ENCODE measurements around the gene CNTROB.

Gene CNTROB

DNA sequence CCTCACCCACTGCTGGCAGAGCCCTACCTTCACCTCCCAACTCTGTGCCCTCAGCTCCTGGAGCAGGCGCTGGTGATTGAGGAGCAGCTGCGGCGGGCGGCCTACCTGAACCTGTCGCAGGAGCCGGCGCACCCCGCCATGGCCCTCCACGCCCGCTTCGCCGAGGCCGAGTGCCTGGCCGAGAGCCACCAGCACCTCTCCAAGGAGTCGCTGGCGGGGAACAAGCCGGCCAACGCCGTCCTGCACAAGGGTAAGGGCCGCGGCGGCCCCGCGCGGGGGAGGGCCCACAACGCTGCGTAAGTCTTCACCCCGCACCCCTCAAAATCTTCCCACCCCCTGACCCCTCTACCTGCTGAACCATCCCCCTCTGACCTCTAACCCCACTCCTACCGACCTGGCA lies 22.9 kb upstream of the CNTROB start:
- no peak for DNase-seq (ENCODE audit: low read depth in 2 of 2)

DNA sequence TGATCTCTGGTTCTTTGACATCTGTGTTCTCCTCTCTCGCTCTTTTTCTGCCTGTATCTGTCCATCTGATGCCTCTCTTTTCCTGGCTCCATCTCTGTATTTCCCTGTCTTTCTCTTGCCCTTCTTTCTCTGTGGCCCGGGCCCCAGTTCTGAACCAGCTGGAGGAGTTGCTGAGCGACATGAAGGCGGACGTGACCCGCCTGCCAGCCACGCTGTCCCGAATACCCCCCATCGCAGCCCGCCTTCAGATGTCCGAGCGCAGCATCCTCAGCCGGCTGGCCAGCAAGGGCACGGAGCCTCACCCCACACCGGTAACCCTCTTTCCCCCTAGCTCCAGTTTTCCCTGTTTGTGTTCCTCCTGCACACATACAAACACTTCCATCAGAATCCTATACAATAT lies 21.7 kb upstream of the CNTROB start:
- DNase-seq (ENCODE audit: low read depth in 2 of 2): no peak

DNA sequence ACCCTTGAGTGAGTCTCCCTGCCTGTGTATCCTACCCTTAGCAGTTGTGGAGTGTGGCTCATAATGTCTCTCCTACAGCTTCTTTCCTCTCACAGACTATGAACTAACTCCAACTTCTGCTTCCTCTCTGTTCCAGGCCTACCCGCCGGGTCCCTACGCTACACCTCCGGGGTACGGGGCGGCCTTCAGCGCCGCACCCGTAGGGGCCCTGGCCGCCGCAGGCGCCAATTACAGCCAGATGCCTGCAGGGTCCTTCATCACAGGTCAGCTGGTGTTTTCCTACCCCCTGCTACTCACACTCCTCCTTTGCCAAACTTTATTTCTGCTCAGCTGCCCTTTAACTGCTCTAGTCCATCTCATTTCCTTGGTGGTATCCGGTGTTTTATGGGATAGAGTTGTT lies 21.3 kb upstream of the CNTROB start:
- no peak for DNase-seq (ENCODE audit: low read depth in 2 of 2)

DNA sequence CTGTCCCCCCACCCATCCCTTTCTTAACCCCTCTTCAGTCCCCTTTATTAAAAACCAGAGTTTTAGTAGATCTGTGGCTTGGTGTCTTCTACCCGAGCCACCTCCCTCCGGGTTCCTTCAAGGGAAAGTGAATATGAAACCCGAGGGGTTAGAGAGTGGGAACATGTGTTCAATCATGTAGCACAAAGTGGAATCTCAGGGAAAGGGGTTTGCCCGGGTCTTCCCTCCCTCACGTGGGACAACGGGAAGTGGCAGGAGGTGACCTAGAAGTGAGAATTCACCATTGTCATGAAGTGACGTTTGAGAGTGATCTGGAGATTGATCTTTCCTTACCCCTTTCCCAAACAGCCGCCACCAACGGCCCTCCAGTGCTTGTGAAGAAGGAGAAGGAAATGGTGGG lies 20.9 kb upstream of the CNTROB start:
- no peak for DNase-seq (ENCODE audit: low read depth in 2 of 2)

DNA sequence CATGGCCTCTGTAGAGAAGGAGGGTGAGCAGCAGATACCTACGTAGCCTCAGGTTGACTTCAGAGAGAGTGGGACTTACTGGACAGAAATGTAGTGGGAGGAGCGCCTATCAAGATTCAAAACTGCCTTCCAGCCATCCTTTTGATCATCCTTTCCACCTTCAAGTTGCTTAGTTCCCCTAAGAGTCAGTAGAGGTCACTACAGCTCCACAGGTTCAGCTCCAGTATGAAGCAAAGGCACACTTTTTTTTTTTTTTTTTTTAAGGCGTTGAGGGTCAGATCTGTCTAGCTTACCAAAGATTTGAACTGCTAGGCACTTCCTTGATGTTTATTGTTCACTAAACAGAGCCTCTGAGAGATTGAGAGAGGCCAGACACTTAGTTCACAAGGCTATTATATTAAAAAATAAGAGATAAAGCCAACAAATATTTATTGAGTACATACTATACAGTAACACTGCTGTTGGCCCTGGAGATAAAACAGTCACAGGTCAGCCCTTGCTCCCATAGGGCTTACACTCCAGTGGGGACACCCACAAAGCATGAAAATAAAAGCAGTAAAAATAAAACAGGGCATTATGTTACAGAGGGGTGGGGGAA lies 19.0 kb upstream of the CNTROB start:
- no peak for DNase-seq (ENCODE audit: low read depth in 2 of 2)

DNA sequence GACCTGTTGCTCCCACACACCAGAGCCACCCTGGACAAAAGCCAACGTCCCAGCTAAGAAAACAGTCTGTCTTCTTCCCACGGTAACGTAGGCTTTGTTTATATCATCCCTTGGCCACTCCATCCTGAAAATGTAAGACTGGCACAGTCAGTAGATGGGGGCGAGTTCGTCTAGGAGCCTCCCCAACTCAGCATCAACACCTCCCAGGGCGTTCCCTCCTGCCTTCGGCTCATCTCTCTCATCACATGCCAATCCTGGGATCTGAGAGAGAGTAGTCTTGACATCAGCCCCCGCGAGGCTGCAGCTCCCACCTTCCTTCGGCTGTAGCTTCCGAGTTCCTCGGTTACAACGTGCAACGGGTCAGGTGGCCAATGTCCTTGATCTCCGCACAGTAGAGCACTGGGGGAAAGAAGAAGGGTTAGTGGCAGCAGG lies 16.8 kb upstream of the CNTROB start:
- DNase-seq (ENCODE audit: low read depth in 2 of 2): no peak

DNA sequence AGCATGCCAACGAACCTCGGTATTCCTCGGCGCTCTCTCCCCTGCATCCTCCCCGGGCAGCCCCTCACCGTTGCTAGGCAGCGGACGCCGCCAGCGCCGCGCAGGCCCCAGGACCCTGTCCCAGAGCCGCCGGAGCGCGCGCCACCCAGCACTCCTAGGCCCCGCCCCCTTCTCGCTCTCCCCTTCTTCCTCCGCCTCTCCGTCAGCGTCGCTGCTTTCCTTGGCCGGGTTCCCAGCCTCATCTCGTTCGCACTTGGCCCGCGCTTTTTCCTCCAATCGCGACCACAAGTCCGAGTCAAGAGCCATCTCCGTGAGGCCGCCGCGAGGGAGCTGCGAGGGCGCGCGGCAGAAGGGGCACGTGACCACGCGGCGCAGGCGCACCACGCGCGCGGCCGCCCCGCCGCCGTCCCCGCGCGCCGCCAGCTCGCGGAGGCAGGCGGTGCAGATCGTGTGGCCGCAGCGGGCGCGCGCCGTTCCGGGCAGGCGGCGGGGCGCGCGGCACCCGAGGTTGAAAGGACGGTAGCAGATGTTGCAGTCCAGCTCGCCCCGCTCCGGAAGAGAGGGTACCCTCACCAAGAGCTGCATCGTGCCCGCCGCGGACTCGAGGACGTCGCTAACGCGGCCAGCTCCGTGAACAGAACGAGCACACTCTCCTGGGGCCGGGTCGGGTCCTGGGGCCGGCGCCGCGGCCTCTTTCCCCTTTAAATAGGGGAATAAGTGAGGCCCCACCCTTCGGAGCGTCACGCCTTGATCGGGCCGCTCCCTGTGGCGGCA lies 16.2 kb upstream of the CNTROB start, which contains the start of gene RNF227:
RNF227 (minus strand) TSS at position 679 of the 774 bp plus-strand sequence; CDS start at position 585, 94 bp downstream.
- peak; percentile 59 to 66 for DNase-seq (ENCODE audit: low read depth in 2 of 2)

DNA sequence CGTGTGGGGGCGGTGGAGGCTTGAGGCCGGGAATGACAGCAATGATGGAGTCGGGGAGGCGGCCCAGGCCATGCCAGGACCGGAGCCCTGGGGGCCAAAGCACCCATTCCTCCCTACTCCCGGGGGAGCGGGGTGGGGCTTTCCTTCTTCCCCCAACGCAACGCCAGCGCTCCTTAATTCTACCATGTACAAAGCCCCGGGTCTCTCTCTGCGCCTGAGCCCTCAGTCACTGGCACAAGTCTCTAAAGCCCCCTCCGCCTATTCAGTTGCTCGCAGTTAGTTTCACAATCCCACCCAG lies 15.7 kb upstream of the CNTROB start:
- no peak for DNase-seq (ENCODE audit: low read depth in 2 of 2)

DNA sequence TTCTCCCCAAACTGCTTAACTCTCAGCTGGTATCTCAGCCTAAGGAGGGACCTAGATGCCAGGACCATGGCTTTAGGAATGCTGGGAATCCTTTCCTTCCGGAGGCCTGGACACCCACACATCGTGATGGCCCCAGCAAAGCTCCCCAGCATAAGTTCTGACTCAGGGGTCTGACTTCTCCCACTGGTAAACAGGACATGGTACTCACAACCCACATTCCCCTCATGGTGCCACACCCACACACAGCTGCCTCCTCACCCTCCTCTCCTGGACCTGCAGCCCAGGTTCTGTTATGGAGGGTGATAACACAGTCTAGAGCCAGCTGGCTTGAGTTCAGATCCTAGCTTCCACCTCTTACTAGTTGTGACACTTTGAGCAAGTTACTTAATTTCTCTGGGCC lies 15.2 kb upstream of the CNTROB start:
- DNase-seq (ENCODE audit: low read depth in 2 of 2): no peak

DNA sequence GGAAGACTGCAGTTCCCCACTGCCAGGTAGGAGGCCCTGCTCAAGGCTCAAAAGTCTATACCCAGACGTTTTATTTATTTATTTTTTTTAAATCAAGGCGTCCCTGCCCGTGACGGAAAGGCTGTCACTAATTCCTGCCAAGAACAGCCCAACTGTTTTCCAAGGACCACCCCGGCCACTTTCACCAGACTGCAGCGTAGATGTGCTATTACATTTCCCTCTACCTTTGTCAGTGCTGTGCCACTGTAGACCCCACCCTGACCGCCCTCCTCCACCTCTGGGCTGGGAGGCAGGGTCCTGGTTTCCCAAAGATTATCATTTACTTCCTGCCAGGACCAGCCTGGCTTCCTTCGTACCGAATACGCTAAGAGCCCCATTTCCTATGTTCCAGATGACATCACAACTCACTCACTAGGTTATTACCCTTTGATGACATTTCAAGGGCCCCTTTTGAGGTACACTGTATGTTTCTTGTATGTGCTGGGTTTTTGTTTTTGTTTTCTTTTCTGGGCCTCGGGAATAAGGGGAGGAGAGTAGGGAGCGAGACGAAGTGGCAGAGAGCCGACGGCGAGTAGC lies 9.6 kb upstream of the CNTROB start:
- no peak for DNase-seq (ENCODE audit: low read depth in 2 of 2)

DNA sequence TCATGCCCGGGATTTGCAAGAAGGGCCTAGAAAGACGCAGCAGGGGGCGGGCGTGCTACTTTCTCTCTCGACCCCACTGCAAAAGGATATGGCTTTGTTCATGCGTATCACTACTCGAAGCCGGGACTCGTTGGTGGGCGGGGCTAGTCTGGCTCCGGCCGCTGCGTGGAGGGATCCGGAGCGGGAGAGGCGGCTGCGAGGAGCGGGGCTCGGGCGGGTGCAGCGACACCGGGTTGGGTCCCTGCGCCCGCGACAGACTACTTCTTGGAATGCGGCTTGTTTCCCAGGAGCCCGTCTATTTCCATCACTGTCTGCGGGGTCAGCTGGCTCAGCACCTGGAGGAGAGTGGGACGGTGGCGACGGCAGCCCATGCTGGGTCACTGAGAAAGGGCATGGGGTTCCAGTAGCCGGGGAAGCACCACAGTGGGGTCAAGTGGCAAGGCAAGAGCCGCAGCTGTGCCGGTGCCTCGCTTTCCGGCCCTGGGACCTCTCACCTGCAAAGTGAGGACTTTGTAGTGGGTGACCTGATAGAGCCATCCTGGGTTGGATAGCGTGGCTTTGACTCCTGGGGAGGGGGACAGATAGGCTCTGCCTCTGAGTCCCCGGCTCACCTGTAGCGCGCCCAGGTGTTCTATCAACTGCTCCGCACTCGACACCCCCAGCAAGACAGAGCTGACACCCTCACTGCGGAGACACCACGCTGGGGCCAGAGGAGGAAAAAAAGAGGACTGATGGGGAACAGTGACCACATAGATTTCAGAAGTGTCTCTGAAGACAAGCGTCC lies 9.0 kb upstream of the CNTROB start:
- peak; percentile 58 to 67 for DNase-seq (ENCODE audit: low read depth in 2 of 2)

DNA sequence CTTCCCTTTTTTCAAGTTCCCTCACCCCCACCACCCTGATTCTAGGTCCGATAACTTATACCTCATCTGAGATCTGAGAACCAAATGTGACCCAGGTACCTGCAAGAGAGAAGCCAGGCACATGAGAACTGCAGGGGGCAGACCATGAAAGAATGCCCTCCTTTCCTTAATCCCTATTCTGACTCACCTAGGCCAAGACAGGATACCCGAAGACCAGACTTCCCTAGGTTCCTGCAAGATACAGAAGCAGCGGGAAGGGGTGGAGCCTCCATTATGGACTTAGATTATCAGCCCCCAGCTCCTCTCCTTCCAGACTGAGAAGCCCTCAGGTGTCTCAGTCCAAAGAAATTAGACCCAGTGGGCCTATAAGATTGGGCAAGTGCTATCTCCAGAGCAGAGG lies 4.4 kb upstream of the CNTROB start:
- no peak for DNase-seq (ENCODE audit: low read depth in 2 of 2)

DNA sequence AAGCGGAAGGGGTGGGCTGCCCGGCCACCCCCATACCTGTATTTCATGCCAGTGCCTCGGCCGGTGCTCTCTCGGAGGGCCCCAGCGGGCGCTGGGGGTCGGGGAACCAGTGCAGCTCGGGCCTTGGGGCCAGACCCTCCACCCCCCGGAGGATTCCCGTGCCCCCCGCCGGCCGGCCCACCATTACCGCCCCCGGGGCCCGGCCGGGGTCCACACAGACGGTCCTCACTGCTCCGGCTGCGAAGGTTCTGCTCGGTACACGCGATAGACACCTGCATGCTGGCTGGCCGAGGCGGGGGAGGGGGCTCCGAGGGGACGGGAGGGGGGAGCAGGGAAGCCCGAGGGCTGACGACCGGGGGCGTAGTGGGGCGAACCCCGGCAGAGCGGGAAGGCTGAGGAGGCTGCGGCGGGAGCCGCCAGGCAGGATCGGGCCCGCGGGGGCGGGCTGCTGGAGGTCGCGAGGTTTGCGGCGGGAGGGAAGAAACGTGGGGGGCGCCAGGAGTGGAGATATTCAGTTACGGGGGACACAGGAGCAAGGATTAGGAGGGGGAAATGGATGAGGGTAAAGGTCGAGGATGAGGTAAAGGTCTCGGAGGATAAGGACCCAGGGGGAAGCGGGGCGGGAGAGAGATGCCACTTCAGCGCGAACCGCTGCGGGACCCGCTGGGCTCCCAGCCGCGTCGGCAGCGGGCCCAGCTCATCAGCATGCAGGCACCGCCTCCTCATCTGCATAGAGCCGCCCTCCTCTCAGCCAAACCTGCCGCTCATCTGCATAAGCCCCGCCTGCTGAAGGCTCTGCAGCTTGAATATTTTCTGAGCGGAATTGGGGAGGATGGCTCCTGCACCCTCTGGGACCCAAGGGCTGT lies 2.6 kb upstream of the CNTROB start, which contains the start of gene KCNAB3:
KCNAB3 (minus strand) TSS at position 699 of the 866 bp plus-strand sequence; CDS start at position 278, 421 bp downstream.
- no peak for DNase-seq (ENCODE audit: low read depth in 2 of 2)

DNA sequence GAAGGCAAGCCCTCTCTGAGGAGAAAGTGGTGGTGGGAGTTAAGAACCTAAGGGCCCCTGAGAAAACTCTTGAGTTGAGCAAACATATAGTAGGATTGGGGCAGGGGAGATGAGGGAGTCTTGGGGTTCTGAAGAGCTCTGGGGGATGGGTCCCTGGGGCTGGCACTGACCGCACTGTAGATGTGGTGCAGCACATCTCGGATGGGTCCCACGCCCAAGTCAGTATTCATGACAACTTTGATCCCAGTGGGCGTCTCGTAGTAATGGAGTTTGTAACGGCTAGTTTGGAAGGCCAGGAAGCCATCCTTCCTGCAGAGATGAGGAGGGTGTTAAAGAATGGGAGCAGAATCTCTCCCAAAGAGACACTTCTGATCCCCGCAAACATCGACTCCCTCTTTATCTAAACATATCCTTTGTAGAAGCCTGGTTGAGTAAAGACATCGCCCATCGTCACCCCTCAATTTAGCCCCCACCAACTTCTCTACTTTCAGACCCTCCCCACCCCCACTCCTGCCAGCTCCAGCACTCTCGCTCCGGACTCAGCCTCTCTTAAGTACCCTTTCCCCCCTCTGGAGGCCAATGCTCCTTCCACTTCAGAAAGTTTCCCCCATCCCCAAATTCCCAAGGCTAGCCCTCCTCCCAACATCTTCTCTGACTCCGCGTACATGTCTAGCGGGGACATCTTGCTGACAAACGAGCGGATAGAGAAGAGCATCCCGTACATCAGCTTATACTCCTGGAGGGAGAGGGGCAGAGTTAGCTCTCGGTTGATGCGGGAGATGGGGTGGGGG lies 970 bp upstream of the CNTROB start:
- no peak for DNase-seq (ENCODE audit: low read depth in 2 of 2)

DNA sequence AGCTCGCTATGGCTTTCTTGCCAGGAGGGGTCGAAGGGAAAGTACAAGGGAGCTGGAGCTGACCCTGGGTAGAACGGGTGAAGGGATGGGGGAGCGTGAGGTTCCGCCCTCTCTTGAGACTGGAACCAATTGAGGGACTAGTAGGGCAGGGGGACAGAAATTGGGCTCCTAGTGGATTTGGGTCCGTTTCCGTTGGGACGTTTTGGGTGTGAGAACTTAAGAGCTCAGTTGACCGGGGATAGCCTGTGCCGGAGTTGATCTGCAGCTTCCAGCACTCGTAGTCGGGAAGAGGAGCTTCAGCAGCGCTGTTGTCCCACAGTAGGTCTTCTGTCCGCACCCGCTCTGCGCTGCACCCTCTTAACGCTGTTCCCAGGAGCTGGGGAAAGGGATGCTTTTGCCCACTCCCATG lies 481 bp downstream of the CNTROB start:
- DNase-seq (ENCODE audit: low read depth in 2 of 2): no peak

DNA sequence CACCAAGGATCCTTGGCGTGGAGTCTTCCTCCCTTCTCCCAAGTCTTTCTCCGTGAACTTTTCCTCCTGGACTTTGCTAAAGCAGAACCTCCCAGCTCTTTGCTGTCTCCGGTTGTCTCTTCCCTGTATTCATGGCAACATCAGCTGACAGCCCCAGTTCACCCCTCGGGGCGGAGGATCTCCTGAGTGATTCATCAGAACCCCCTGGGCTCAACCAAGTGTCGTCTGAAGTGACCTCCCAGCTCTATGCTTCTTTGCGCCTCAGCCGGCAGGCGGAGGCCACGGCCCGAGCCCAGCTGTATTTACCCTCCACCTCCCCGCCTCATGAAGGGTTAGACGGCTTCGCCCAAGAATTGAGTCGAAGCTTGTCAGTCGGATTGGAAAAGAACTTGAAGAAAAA lies 943 bp downstream of the CNTROB start:
- DNase-seq (ENCODE audit: low read depth in 2 of 2): no peak

DNA sequence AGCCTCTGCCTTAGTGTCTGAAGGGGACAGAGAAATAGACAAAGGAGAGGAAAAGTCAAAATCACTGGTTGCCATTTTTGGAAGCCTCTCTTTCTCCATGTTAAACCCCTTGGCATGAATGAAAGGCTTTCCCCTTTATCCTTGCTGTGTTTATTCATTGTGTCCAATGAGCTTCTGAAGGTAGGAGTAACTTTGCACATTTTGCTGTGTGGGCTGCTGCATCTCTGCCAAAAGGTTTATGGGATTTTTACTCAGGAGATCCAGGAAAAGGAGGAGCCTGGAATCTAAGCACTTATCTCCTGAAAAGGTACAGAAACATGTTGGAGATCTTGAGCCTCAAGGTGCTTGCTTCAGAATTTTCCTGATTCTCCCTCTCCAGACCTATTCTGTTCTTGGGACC lies 3.9 kb downstream of the CNTROB start:
- DNase-seq (ENCODE audit: low read depth in 2 of 2): no peak

DNA sequence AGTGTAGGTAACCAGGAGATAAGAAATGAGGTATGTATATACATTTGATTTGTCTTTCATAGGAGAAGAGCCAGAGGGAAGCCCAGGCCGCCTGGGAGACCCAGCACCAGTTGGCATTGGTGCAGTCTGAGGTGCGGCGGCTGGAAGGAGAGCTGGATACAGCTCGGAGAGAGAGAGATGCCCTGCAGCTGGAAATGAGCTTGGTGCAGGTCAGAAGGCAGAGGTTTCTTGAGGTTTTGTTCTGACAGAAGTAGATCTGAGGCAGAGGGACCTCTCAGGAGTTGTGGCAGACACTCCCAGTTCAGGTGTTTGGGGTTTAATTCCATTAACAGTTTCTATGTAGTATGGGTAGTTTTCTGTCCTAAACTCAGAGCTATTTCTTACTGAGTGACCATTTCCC lies 8.0 kb downstream of the CNTROB start:
- no peak for DNase-seq (ENCODE audit: low read depth in 2 of 2)

DNA sequence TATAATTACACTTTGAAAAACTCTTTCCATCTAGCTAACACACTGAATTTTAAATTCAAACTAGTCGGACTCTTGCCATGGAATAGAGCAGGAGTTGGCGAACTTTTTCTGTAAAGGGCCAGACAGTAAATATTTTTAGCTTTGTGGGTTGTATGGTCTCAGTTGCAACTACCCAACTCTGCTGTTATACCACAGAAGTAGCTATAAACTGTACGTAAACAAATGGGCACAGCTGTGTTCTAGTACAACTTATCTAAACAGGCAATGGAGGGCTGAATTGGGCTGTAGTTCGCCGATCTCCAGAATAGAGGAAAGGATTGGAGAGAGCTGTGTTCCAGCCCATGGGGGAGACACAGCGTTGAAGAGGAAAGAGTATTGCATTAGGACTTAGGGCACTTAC lies 8.7 kb downstream of the CNTROB start:
- no peak for DNase-seq (ENCODE audit: low read depth in 2 of 2)

DNA sequence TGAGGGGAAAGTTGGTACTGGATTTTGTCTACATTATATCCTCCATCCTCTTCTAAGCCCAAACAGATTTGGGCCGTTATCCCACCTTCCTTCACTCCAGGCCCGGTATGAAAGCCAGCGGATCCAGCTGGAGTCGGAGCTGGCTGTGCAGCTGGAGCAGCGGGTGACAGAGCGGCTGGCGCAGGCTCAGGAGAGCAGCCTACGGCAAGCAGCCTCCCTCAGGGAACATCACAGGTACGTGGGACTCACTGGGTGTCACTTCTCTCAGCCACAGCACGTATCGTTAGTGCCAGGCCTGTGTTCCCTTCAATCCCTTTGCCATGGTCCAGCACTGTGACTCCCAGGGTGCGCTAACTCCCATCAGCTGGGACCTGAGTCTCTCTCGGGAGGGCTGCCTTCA lies 11.3 kb downstream of the CNTROB start:
- DNase-seq (ENCODE audit: low read depth in 2 of 2): no peak

DNA sequence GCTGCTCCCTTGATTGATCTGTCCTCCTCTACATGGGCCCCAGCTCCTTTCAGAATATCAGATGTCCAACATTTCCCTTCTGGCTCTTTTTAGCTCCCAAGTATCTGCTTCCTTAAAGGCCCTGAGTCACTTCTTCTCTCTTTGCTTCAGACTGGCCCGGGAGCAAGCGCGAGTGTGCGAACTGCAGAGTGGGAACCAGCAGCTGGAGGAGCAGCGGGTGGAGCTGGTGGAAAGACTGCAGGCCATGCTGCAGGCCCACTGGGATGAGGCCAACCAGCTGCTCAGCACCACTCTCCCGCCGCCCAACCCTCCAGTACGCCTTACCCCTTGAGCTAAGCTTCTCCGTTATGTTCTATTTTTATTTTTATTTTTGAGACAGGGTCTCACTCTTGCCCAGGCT lies 12.3 kb downstream of the CNTROB start:
- no peak for DNase-seq (ENCODE audit: low read depth in 2 of 2)
